ENCODE results near the gene DCT. TPM values are rescaled to one million over a fixed set of nuclear protein-coding genes. Genes with fewer than 3 reads are reported as not detected.

DCT gene
- total RNA-seq, 1 experiment from 2014 or later, result 0.12 TPM

DNA sequence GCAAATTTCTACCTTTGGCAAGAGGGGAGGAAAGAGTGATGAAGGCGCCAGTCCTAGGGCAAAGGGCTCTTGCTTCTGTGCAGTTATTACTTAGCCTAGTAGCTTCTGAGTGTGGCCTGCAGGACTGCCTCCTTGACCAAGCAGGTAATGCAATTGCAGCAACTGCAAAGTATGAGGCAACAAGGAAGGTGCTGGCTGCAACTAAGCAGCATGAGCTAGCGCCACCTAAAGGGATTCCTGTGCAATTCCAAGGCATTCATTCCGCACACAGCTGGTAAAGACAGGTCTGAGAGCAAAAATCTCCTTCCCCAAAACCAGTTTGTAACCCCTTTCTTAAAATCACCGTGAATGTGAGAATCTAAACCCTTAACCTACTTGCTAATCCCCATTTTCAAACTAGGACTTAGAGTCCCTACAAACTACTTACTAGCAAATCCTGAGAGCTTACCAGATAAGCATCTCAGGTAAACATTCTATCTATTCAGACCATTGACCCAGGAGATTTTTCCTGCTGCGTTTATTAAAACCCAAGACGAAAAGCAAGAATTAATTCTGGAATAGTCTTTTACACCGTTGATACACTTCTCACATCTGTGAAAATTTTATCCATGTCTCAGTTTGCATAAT, 62.9 kb downstream of the DCT start:
- H3K4me3 ChIP-seq (replicated peaks in 1 of 2; ENCODE audit: low read depth in 1 of 2, low read length in 2 of 2), result no peak overlapping the region
- no peaks in the 10 kb centered on the region for H3K9me2 ChIP-seq (ENCODE audit: insufficient read depth)
- no peak overlapping the region for H3K9ac ChIP-seq (ENCODE audit: low read length)
- ATAC-seq, result peak; percentile 93
- 0 out of 2 replicates have a peak, but pooled peaks cover 4% of the 10 kb centered on the region for H3K27me3 ChIP-seq (ENCODE audit: insufficient read depth, low read length)
- no peak overlapping the region for H3K4me2 ChIP-seq (ENCODE audit: low read length)
- RAD21 ChIA-PET (ENCODE audit: low non-redundant PET in 1 of 2, low total read pairs in 2 of 2, uncharacterized antibody in 2 of 2, unreplicated experiment in 2 of 2), result no interaction called here
- H3K79me2 ChIP-seq (ENCODE audit: insufficient read depth, low read length), result no peaks in the 10 kb centered on the region
- no peaks in the 10 kb centered on the region for H3K4me1 ChIP-seq (ENCODE audit: control insufficient read depth in 1 of 2, insufficient read depth in 2 of 2, low read length in 2 of 2)
- intact Hi-C loops (cut with micrococcal nuclease), result no loop called here
- H3K27ac ChIP-seq (ENCODE audit: low read depth, low read length), result no peak overlapping the region
- H3K9me3 ChIP-seq (ENCODE audit: control insufficient read depth in 1 of 2, insufficient read depth in 1 of 2, low read depth in 1 of 2, low read length in 2 of 2), result no peaks in the 10 kb centered on the region
- POLR2A ChIA-PET, result interaction anchor here (1.5 kb wide), 1 partner anchor 185 kb away, joined by 3 read pairs; the partner anchor contains the start of gene GPR180
- H2AFZ ChIP-seq (ENCODE audit: low read depth, low read length, poor library complexity, severe bottlenecking), result no peak overlapping the region
- BruUV-seq (replicated peaks), result no TSS peak
- peak; percentile 51 for DNase-seq (ENCODE audit: low read depth, low spot score)
- H4K20me1 ChIP-seq (ENCODE audit: insufficient read depth), result no peaks in the 10 kb centered on the region
- CTCF ChIA-PET, result interaction anchor here (0.6 to 2.3 kb wide), 8 partner anchors 9 to 490 kb away, joined by 3 to 16 read pairs (median 4); no protein-coding TSS in a partner anchor
- no peaks in the 10 kb centered on the region for H3K36me3 ChIP-seq (ENCODE audit: control insufficient read depth in 1 of 2, insufficient read depth in 2 of 2, low read length in 2 of 2)
- TF ChIP-seq EZH2phosphoT487 (IDR thresholded peaks at IDR 0.05; ENCODE audit: borderline replicate concordance) (no peak), RAD21 (IDR thresholded peaks at IDR 0.05; ENCODE audit: low read depth) (peak; percentile 43), CBX3 (IDR thresholded peaks at IDR 0.05; ENCODE audit: low read depth) (0 out of 2 replicates have a peak, but pooled peaks have one; percentile 21), YY1 (IDR thresholded peaks at IDR 0.05; ENCODE audit: extremely low read depth, insufficient replicate concordance, low read depth, low read length) (no peak), SP1 (IDR thresholded peaks at IDR 0.05; ENCODE audit: low read depth) (no peak), SIN3A (IDR thresholded peaks at IDR 0.05; ENCODE audit: low read depth) (no peak), JUND (IDR thresholded peaks at IDR 0.05) (no peak), ZFX (IDR thresholded peaks at IDR 0.05) (no peak), CEBPB (IDR thresholded peaks at IDR 0.05; ENCODE audit: low read depth) (peak; percentile 58), POLR2AphosphoS5 (IDR thresholded peaks at IDR 0.05; ENCODE audit: low read depth, low read length) (no peak), SRF (IDR thresholded peaks at IDR 0.05; ENCODE audit: low read depth) (no peak), ZNF274 (IDR thresholded peaks at IDR 0.05; ENCODE audit: low read depth, low read length) (no peak), EZH2 (IDR thresholded peaks at IDR 0.05) (no peak), FOSL1 (IDR thresholded peaks at IDR 0.05; ENCODE audit: low read depth) (no peak), POLR2A (IDR thresholded peaks at IDR 0.05; ENCODE audit: borderline replicate concordance, extremely low read depth, insufficient read depth, insufficient read length) (no peak), TCF7L2 (IDR thresholded peaks at IDR 0.05; ENCODE audit: borderline replicate concordance, extremely low read depth, insufficient read depth, insufficient read length) (no peak)
- TF ChIP-seq, protein P1, sequence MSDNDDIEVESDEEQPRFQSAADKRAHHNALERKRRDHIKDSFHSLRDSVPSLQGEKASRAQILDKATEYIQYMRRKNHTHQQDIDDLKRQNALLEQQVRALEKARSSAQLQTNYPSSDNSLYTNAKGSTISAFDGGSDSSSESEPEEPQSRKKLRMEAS (IDR thresholded peaks at IDR 0.05), result no peak
- TF ChIP-seq, protein P2, sequence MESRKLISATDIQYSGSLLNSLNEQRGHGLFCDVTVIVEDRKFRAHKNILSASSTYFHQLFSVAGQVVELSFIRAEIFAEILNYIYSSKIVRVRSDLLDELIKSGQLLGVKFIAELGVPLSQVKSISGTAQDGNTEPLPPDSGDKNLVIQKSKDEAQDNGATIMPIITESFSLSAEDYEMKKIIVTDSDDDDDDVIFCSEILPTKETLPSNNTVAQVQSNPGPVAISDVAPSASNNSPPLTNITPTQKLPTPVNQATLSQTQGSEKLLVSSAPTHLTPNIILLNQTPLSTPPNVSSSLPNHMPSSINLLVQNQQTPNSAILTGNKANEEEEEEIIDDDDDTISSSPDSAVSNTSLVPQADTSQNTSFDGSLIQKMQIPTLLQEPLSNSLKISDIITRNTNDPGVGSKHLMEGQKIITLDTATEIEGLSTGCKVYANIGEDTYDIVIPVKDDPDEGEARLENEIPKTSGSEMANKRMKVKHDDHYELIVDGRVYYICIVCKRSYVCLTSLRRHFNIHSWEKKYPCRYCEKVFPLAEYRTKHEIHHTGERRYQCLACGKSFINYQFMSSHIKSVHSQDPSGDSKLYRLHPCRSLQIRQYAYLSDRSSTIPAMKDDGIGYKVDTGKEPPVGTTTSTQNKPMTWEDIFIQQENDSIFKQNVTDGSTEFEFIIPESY (IDR thresholded peaks at IDR 0.05; ENCODE audit: extremely low read depth, insufficient replicate concordance, low read length), result no peak
- TF ChIP-seq, protein P3, sequence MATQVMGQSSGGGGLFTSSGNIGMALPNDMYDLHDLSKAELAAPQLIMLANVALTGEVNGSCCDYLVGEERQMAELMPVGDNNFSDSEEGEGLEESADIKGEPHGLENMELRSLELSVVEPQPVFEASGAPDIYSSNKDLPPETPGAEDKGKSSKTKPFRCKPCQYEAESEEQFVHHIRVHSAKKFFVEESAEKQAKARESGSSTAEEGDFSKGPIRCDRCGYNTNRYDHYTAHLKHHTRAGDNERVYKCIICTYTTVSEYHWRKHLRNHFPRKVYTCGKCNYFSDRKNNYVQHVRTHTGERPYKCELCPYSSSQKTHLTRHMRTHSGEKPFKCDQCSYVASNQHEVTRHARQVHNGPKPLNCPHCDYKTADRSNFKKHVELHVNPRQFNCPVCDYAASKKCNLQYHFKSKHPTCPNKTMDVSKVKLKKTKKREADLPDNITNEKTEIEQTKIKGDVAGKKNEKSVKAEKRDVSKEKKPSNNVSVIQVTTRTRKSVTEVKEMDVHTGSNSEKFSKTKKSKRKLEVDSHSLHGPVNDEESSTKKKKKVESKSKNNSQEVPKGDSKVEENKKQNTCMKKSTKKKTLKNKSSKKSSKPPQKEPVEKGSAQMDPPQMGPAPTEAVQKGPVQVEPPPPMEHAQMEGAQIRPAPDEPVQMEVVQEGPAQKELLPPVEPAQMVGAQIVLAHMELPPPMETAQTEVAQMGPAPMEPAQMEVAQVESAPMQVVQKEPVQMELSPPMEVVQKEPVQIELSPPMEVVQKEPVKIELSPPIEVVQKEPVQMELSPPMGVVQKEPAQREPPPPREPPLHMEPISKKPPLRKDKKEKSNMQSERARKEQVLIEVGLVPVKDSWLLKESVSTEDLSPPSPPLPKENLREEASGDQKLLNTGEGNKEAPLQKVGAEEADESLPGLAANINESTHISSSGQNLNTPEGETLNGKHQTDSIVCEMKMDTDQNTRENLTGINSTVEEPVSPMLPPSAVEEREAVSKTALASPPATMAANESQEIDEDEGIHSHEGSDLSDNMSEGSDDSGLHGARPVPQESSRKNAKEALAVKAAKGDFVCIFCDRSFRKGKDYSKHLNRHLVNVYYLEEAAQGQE (IDR thresholded peaks at IDR 0.05; ENCODE audit: low read depth), result no peak
- TF ChIP-seq, protein P4, sequence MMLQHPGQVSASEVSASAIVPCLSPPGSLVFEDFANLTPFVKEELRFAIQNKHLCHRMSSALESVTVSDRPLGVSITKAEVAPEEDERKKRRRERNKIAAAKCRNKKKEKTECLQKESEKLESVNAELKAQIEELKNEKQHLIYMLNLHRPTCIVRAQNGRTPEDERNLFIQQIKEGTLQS (IDR thresholded peaks at IDR 0.05), result no peak

All from HCT116 (cell line).